GM19463 (cell line): ENCODE results near the gene ARHGAP42.

ENCODE experiments used
- ATAC-seq: cut with Tn5 transposase; IDR thresholded peaks from one replicate; pipeline ENCODE4 v1.9.1; 2021; ENCODE audit warnings: mild to moderate bottlenecking, moderate library complexity; ENCODE audit not compliant: unreplicated experiment

ARHGAP42 gene

GRCh38 chr11:100680070-100680469, 7.0 kb upstream of the ARHGAP42 start:
- ATAC-seq, result no peak

GRCh38 chr11:100681064-100681502, 6.0 kb upstream of the ARHGAP42 start:
- ATAC-seq, result peak; percentile 99

GRCh38 chr11:100682247-100682969, 4.7 kb upstream of the ARHGAP42 start:
- no peak for ATAC-seq

- ATAC-seq, result no peak
Observed at GRCh38 chr11:100683126-100683525, 4.0 kb upstream of the ARHGAP42 start.

- peak; percentile 18 for ATAC-seq
Observed at GRCh38 chr11:100684101-100685065, 2.7 kb upstream of the ARHGAP42 start.

- no peak for ATAC-seq
Observed at GRCh38 chr11:100686476-100687053, 523 bp upstream of the ARHGAP42 start.

GRCh38 chr11:100687630-100688395, 725 bp downstream of the ARHGAP42 start:
- peak; percentile 57 for ATAC-seq

- ATAC-seq, result no peak
Observed at GRCh38 chr11:100689141-100689540, 2.1 kb downstream of the ARHGAP42 start.

GRCh38 chr11:100691896-100692653, 5.0 kb downstream of the ARHGAP42 start:
- no peak for ATAC-seq

GRCh38 chr11:100695911-100696310, 8.8 kb downstream of the ARHGAP42 start:
- no peak for ATAC-seq

- ATAC-seq, result no peak
Observed at GRCh38 chr11:100703139-100703538, 16.1 kb downstream of the ARHGAP42 start.

GRCh38 chr11:100703801-100704575, 16.9 kb downstream of the ARHGAP42 start:
- no peak for ATAC-seq

GRCh38 chr11:100705447-100705846, 18.4 kb downstream of the ARHGAP42 start:
- no peak for ATAC-seq

GRCh38 chr11:100706179-100706578, 19.1 kb downstream of the ARHGAP42 start:
- ATAC-seq, result peak; percentile 37

- ATAC-seq, result peak; percentile 53
Observed at GRCh38 chr11:100709233-100709957, 22.3 kb downstream of the ARHGAP42 start.

- no peak for ATAC-seq
Observed at GRCh38 chr11:100711984-100712383, 24.9 kb downstream of the ARHGAP42 start.

GRCh38 chr11:100712583-100712982, 25.5 kb downstream of the ARHGAP42 start:
- ATAC-seq, result no peak

GRCh38 chr11:100715165-100715761, 28.2 kb downstream of the ARHGAP42 start:
- no peak for ATAC-seq
